Fibroblast of lung (primary cell): ENCODE measurements around the gene TSPAN16. TPM values are rescaled to one million over a fixed set of nuclear protein-coding genes. Genes with fewer than 3 reads are reported as not detected.
"Not testable (repeated sequence)": the region's sequence is repeated elsewhere in the genome, so short reads cannot be mapped to it uniquely, and the experiment has no call there.

Experiments
- DNase-seq, 2 donors: peaks; one replicate each; pipeline versions ENCODE4 v3.0.0 to v3.0.0-alpha.2; 2010; ENCODE audit warnings: low read depth in 2 of 2
- H2AFZ ChIP-seq: 2 replicates; pipeline ENCODE4 v1.5.1; 2012; ENCODE audit warnings: low read length, control low read depth, inconsistent platforms
- H3K27ac ChIP-seq: 2 replicates; pipeline ENCODE4 v1.5.1; 2011; ENCODE audit warnings: low read length, control low read depth; ENCODE audit not compliant: insufficient read depth
- H3K27me3 ChIP-seq: 2 replicates; pipeline ENCODE4 v1.5.1; 2011; ENCODE audit warnings: mild to moderate bottlenecking, low read length; ENCODE audit not compliant: control insufficient read depth, insufficient read depth
- H3K36me3 ChIP-seq: 2 replicates; pipeline ENCODE4 v1.5.1; 2011; ENCODE audit warnings: low read length; ENCODE audit not compliant: control insufficient read depth, insufficient read depth
- H3K4me1 ChIP-seq: 2 replicates; pipeline ENCODE4 v1.5.1; 2011; ENCODE audit warnings: low read length; ENCODE audit not compliant: control insufficient read depth, insufficient read depth; ENCODE audit errors: extremely low read depth
- H3K4me2 ChIP-seq: 2 replicates; pipeline ENCODE4 v1.5.1; 2011; ENCODE audit warnings: low read length, control low read depth; ENCODE audit not compliant: insufficient read depth; ENCODE audit errors: extremely low read depth
- H3K4me3 ChIP-seq, 4 experiments: fragments of 200-600 bp in 1 of 4; sonication (generic) in 1 of 4; replicated peaks in 1 of 4; 2 replicates each; pipeline ENCODE4 v1.5.1; 2011 to 2016; ENCODE audit warnings: low read length in 4 of 4, low read depth in 3 of 4, mild to moderate bottlenecking in 3 of 4, control low read depth in 2 of 4, inconsistent platforms in 1 of 4, mixed read lengths in 1 of 4; ENCODE audit not compliant: insufficient read depth in 1 of 4; ENCODE audit errors: control extremely low read depth in 1 of 4
- H3K79me2 ChIP-seq: 2 replicates; pipeline ENCODE4 v1.5.1; 2012; ENCODE audit warnings: mild to moderate bottlenecking, low read length, inconsistent platforms; ENCODE audit not compliant: control insufficient read depth, insufficient read depth
- H3K9ac ChIP-seq: 2 replicates; pipeline ENCODE4 v1.5.1; 2011; ENCODE audit warnings: mild to moderate bottlenecking, low read length, control low read depth; ENCODE audit not compliant: insufficient read depth
- H3K9me3 ChIP-seq: 2 replicates; pipeline ENCODE4 v1.5.1; 2012; ENCODE audit warnings: low read depth, low read length; ENCODE audit not compliant: control insufficient read depth, insufficient read depth
- H4K20me1 ChIP-seq: 2 replicates; pipeline ENCODE4 v1.5.1; 2011; ENCODE audit warnings: low read length; ENCODE audit not compliant: control insufficient read depth, insufficient read depth; ENCODE audit errors: extremely low read depth
- EZH2 ChIP-seq: IDR thresholded peaks from 2 replicates; pipeline ENCODE4 v1.5.1; 2012; ENCODE audit warnings: low read length, control low read depth, mild to moderate bottlenecking; ENCODE audit errors: missing control alignments
- polyA plus RNA-seq, 2 donors: library from polyadenylated mRNA; depleted of rRNA in 1 of 2; stranded (reverse) in 1 of 2; unstranded in 1 of 2; fragments of >200 nt; gene quantifications; 2 replicates each; pipeline ENCODE4 v1.2.1, GENCODE V29; 2011 to 2012; ENCODE audit warnings: missing spikeins in 1 of 2
- total RNA-seq: library from RNA; depleted of rRNA; stranded (reverse); fragments of >200 nt; gene quantifications from 2 replicates; pipeline ENCODE4 v1.2.1, GENCODE V29; 2014
- TF ChIP-seq, protein P1 (sequence below), 2 donors: IDR thresholded peaks in 1 of 2; conservative IDR thresholded peaks in 1 of 2; 1 replicate in 1 of 2; 2 replicates in 1 of 2; pipeline ENCODE4 v1.5.1; 2011 to 2012; ENCODE audit warnings: low read length in 2 of 2, control low read depth in 1 of 2, inconsistent platforms in 1 of 2, low read depth in 1 of 2, mild to moderate bottlenecking in 1 of 2

TSPAN16 gene
- total and polyA plus RNA-seq, 2 donors (not counting 1 experiment from before 2014, with no cell fraction given), result not detected

DNA sequence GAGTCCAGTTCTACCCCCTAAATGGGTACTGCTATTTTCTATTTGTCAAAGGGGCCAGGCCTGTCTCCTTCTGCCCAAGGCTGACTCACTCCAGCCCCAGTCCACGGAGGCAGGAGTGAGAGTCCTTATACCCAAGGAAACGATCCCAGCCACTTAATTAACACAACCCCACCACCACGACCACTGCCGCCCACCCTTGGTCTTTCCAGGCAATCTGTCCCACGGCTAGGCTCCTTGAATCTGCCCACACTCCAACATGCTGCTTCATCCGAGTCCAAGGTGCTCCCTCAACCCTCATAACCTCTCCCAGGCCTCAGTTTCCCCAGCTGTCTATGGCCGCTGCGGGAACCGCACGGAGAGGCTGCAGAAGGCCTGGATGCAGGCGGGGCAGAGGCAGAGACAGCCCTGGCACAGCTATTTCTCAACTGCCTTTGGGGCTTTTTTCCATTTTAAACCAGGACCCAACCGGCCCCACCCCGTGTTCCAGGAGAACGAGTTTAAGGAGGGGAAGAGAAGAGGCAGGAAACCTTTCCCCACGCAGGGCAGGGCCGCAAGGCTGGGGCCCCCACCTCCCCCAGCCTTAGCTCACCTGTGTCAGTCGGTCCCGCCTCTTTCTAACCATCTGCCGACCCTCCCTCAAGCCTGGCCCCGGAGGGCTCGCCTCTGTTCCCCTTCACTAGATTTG is 42.8 kb downstream of the TSPAN16 start:
- no peak for TF ChIP-seq EZH2
- Histone ChIP-seq H3K4me2 (peak overlapping the region; percentile 83), H3K9ac (no peak overlapping the region), H3K27ac (no peak overlapping the region), H3K36me3 (peaks cover 5% of the 10 kb centered on the region), H2AFZ (no peak overlapping the region), H3K79me2 (no peaks in the 10 kb centered on the region), H3K27me3 (no peaks in the 10 kb centered on the region), H3K4me1 (peaks cover 6% of the 10 kb centered on the region), H3K4me3 (peak overlapping the region; percentile 43 to 68 (median 52)), H3K9me3 (no peaks in the 10 kb centered on the region), H4K20me1 (no peaks in the 10 kb centered on the region)
- no peak for DNase-seq

DNA sequence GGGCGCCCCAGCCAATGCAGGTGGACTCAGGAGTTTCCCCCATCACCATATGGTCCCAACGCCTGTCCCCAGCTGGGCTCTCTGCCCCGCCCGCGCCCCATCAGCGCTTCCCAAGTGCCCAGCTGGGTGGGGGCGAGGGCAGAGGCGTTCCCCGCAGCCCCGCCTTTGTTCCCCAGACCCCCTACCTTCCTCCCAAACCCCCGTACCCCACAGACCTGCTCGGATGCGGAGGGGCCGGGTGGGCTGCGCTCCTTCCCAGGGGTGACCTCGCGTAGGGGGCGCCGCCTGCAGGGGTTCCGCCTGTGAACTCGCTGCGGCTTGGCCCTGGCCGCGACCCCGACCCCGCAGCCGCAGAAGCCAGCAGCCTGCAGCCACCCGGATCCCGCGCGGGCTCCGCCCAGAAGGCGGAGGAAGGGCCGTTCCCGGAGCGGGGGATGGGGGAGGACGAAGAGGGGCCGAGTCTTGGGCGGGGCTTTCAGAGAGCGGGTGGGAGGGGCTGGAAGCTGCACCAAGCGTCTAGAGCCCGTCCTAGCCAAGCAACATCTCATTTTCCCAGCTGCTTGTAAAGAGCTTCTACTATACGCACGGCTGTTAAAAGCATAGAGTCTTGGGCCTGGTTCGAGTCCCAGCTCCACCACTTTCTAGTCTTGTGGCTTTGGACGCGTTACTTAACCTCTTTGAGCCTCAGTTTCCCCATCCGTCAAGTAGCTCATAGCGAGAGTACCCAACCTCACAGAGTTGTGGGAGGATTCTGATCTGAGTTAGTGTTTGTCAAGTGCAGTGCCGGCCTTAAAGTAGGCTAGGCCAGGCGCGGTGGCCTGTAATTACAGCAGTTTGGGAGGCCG is 43.5 kb downstream of the TSPAN16 start, which contains the start of gene RAB3D:
Gene RAB3D, minus strand, starts transcription at position 404 of the 845 bp plus-strand sequence. CDS start 2,258 bp downstream, outside the sequence.
- Histone ChIP-seq H3K4me1 (peaks cover 9% of the 10 kb centered on the region), H3K27ac (no peak within 1 kb of the TSS), H3K9ac (peak within 1 kb of the TSS; percentile 36), H3K9me3 (no peaks in the 10 kb centered on the region), H4K20me1 (no peaks in the 10 kb centered on the region), H3K36me3 (peaks cover 5% of the 10 kb centered on the region), H3K4me2 (peak within 1 kb of the TSS; percentile 86), H3K79me2 (no peaks in the 10 kb centered on the region), H3K4me3 (peak within 1 kb of the TSS; percentile 48 to 68 (median 56)), H3K27me3 (no peaks in the 10 kb centered on the region), H2AFZ (peak within 1 kb of the TSS; percentile 84)
- peak; percentile 73 to 90 for DNase-seq
- TF ChIP-seq, protein P1, sequence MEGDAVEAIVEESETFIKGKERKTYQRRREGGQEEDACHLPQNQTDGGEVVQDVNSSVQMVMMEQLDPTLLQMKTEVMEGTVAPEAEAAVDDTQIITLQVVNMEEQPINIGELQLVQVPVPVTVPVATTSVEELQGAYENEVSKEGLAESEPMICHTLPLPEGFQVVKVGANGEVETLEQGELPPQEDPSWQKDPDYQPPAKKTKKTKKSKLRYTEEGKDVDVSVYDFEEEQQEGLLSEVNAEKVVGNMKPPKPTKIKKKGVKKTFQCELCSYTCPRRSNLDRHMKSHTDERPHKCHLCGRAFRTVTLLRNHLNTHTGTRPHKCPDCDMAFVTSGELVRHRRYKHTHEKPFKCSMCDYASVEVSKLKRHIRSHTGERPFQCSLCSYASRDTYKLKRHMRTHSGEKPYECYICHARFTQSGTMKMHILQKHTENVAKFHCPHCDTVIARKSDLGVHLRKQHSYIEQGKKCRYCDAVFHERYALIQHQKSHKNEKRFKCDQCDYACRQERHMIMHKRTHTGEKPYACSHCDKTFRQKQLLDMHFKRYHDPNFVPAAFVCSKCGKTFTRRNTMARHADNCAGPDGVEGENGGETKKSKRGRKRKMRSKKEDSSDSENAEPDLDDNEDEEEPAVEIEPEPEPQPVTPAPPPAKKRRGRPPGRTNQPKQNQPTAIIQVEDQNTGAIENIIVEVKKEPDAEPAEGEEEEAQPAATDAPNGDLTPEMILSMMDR (conservative IDR thresholded peaks at IDR 0.05 in 1 of 2, IDR thresholded peaks at IDR 0.05 in 1 of 2; ENCODE audit: low read depth in 1 of 2, low read length in 2 of 2), result no peak

DNA sequence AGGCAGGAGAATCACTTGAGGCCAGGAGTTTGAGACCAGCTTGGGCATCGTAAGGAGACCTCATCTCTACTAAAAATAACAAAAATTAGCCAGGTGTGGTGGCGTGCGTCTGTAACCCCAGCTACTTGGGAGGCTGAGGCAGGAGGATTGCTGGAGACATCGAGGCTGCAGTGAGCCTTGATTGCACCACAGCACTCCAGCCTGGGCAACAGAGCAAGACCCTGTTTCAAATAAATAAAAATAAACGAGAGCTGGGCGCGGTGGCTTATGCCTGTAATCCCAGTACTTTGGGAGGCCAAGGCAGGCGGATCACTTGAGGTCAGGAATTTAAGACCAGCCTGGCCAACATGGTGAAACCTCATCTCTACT is 44.1 kb downstream of the TSPAN16 start:
- DNase-seq, H3K27me3 ChIP-seq, H3K27ac ChIP-seq, H4K20me1 ChIP-seq, H3K79me2 ChIP-seq, H3K9ac ChIP-seq, H3K36me3 ChIP-seq, H3K9me3 ChIP-seq: not testable (repeated sequence)
- Histone ChIP-seq H3K4me2 (peak overlapping the region; percentile 86), H3K4me1 (peaks cover 11% of the 10 kb centered on the region), H3K4me3 (peak overlapping the region in 2 of 4 experiments; percentile 36 to 68), H2AFZ (peak overlapping the region; percentile 84)
